ENCODE results near the gene CIB2.

GRCh38 chr15:78179906-78180305 is 48.7 kb upstream of the CIB2 start:
- TF ChIP-seq CTCF (conservative IDR thresholded peaks at IDR 0.05; ENCODE audit: low read depth in 2 of 2) (no peak), EZH2 (IDR thresholded peaks at IDR 0.05; ENCODE audit: low read depth, unreplicated experiment) (no peak)

Measured in GM23338 (cell line).